GM19238 (cell line): ENCODE results near the gene ANKRD11.
"Not testable (repeated sequence)": the region's sequence is repeated elsewhere in the genome, so short reads cannot be mapped to it uniquely, and the experiment has no call there.

Experiments used
- DNase-seq: peaks from one replicate; pipeline ENCODE4 v3.0.0; 2011; ENCODE audit warnings: low spot score; ENCODE audit not compliant: insufficient read length

ANKRD11 gene

DNA sequence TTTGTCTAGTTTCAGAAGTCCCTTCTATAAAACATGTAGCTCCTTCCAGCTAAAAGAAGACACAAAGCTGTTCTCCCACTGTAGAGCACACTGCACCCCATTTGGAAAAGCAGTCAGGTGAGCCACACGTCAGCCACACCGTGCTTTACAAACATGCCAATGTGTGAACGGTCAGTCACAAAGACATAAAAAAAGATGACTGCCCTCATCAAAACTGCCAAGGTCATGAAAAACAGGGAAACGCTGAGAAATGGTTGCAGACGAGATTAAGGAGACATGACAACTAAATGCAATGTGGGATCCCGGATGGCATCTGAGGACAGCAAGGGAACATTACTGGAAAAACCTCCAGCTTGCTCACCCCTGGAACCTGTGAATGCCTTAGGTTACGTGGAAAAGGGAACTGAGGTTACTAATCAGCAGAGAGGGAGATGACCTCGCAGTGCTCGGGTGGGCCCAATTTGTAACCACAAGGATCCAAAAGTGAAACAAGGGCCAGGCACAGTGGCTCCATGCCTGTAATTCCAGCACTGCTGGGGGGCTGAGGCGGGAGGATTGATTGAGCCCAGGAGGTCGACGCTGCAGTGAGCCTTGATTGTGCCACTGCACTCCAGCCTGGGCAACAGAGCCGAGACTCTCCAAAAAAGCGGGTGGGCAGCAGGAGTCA lies 8.1 kb downstream of the ANKRD11 start:
- no peak for DNase-seq

DNA sequence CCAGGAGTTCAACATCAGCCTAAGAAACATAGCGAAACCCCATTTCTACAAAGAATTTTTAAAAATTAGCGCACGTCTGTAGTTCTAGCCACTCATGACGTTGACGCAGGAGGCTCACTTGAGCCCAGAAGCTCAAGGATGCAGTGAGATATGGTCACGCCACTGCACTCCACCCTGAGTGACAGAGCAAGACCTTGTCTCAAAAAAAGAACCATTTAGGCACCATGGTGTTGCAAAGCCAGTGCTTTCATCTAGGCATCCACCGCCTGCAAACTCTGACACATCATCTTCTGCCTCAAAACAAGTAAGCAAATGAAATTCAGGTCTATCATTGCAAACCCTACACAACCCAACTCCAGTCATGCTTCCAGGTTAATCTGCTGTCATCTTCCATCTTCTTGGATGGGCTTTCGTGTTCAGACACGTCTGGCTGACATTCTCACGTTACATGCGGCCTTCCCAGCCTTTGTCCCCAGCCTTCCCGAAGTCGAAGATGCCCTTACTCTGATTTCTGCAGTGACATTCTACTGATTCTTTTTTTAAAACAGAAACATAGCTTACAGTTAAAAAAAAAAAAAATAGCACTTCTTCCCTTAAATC lies 8.9 kb downstream of the ANKRD11 start:
- DNase-seq: no peak

DNA sequence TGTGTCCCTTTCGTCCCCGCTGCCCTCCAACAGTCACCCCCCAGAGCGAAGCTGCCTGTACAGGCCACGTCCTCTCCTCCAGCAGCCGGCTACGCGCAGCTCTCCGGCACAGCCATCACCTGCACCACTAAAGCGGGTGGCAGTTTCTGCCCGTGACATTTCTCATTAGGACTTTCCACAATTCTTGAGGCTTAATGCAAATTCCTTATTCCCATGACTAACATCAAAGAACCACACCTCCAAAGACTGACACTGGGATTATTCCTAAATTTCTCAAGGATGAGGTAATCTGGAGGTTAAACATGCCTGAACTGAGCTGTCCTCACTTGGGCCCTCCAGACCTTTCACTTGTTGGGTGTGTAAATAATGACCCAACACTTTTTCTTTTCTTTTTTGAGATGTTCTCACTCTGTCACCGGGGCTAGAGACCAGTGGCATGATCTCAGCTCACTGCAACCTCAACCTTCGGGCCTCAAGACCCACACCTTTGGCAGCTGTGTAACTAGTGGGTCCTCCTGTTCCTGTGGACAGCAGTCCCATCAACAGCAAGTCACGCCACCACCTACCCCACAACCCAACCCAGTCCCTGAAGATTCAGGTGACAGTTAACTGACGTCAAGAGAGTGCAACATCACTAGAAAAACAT lies 11.7 kb downstream of the ANKRD11 start:
- DNase-seq: no peak

DNA sequence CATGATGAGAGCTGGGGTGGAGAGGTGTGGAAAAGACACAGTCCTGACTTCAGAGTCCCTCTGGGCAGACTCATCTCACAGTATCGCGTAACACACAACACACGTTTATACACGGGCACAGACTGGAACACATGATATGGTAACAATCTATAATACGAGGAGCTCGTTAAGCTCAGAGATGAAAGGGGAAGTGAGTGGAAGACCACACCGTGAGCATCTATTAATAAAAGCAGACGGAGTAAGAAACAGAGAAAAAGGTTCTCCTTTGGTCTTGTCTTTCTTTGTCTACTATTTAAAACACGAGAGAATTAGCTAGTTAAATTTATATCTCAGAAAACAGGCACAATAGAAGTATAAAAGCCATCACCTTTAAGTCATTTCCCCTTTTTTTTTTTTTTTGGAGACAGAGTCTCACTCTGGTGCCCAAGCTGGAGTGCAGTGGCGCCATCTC lies 13.5 kb downstream of the ANKRD11 start:
- no peak for DNase-seq

DNA sequence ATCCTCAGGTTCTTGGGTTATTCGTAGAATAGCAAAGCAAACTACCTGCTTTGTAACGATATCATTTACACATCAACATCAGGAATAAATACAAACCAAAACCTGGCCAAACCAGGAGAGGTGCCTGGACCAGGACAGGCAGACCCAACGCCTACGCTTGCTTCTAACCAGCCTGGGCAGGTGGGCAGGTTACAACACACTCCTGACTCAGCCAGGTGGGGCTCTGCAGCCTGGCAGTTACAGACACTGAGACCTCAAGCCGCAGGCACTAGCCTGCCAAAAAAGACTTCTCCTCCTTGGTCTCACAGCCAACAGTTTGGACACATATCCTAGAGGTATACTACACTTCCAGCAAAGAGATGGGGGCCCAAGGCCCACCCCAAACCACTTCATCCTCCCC lies 14.0 kb downstream of the ANKRD11 start:
- no peak for DNase-seq

DNA sequence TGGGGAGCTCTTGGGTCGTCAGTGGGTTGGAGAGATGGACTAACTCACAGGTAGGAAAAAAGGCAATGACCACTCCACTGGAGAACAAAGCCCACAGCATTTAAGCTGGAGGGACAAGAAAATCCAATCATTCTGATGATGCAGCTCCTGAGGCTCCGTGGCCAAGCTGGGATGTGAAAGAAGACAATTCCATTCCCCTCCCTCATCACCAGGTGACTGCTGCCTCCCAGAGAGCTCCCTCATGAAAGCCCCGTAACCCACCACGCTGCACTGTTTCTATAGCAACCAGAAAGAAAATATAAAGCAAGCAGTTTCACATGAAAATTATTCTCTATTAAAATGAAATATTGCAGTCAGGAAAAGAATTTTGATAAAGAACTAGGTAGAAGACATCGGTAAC lies 15.2 kb downstream of the ANKRD11 start:
- DNase-seq: no peak

DNA sequence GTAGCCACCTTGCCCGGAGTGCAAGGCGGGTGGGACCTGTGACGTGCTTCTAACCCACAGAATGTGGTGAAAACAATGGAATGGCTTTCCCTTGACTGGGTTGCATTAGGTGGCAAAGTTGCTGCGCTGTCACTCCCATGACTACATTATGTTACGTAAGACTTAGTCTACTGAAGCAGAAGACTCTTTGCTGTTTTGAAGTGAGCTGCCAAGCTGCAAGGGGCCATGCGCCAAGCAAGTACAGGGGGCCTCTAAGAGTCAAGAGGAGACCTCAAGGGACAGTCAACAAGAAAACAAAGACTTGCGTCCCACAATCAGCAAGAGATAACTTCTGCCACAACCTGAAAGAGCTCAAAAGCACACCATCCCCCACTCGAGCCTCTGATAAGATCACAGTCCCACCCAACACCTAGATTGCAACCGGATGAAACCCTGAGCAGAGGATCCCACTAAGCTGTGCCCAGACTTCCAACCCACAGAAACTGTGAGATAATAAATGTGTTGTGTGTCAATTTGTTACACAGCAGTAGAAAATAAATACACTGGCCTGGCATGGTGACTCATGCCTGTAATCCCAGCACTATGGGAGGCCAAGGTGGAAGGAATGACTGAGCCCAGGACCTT lies 16.5 kb downstream of the ANKRD11 start:
- no peak for DNase-seq

DNA sequence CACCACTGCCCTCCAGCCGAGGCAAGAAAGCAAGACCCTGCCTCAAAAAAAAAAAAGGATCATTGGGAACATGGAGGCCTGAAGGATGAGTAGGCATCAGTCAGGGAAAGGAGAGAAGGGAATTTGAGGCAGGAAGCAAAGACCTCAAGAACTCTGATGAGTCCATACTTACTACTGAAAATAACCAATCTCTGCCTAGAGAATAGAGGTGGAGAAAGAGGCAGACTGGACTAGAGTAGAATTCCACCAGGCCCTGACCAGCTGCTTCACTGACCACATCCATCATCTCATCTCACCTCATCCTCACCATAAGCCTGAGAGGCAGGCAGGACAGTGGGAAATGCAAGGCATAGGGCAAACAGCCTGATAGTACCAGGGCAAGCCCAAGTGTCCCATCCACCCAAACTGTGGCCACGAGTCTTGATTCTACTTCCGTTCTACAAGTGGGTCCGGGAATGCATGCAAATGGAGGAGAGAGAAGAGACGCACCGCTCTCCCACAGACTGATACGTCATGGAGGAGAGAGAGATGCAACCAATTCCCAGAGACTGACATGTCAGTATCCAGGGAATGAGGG lies 17.1 kb downstream of the ANKRD11 start:
- DNase-seq: no peak

DNA sequence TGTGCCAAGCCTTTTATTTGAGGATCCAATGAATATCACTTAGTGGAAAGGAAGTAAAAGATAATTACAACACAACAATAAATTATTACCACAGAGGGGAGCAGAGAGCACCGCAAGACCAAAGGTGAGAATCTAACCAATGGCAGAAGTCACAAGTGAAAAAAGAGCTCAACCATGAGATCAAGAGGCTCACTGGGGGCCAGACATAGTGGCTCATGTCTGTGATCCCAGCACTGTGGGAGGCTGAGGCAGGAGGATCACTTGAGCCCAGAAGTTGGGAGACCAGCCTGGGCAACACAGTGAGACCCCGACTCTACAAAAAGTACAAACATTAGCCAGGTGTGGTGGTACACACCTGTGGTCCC lies 17.7 kb downstream of the ANKRD11 start:
- DNase-seq: no peak

DNA sequence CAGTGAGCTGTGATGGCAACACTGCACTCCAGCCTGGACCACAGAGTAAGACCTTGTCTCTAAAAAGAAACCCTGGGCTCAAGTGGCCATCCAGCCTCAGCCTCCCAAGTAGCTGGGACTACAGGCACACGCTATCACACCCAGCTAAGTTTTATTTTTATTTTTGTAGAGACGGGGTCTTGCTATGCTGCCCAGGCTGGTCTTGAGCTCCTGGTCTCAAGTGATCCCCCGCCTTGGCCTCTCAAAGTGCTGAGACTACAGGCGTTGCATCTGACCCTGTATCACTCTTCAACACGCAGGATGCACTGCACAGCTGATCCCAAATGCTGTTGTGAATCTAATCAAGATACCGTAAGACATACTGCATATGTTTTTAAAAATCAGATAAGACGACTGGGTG lies 23.0 kb downstream of the ANKRD11 start:
- no peak for DNase-seq

DNA sequence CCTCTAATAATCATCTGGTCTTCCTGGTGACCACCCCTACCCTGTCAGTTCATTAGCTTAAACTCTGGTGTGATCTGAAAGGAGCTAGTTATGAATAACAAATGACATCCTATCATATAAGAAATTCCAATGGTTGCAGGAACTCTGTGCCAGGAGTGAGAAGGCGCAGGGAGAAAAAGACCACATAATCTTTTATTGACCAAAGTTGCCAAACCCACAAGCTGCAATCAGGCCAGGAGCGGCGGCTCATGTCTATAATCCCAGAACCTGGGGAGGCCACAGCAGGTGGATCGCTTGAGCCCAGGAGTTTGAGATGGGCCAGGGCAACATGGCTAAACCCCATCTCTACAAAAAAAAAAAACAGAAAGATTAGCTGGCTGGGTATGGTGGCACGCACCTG lies 23.4 kb downstream of the ANKRD11 start:
- DNase-seq: no peak

DNA sequence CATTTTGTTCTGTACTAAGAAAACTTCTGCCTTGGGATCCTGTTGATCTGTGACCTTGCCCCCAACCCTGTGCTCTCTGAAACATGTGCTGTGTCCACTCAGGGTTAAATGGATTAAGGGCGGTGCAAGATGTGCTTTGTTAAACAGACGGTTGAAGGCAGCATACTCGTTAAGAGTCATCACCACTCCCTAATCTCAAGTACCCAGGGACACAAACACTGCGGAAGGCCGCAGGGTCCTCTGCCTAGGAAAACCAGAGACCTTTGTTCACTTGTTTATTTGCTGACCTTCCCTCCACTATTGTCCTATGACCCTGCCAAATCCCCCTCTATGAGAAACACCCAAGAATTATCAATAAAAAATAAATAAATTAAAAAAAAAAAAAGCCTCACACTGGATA lies 27.0 kb downstream of the ANKRD11 start:
- not testable (repeated sequence) for DNase-seq

DNA sequence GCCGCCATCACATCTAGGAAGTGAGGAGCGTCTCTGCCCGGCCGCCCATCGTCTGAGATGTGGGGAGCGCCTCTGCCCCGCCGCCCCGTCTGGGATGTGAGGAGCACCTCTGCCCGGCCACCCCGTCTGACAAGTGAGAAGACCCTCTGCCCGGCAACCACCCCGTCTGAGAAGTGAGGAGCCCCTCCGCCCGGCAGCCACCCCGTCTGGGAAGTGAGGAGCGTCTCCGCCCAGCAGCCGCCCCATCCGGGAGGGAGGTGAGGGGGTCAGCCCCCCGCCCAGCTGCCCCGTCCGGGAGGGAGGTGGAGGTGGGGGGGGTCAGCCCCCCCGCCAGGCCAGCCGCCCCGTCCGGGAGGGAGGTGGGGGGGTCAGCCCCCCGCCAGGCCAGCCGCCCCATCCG lies 27.7 kb downstream of the ANKRD11 start:
- DNase-seq: not testable (repeated sequence)

DNA sequence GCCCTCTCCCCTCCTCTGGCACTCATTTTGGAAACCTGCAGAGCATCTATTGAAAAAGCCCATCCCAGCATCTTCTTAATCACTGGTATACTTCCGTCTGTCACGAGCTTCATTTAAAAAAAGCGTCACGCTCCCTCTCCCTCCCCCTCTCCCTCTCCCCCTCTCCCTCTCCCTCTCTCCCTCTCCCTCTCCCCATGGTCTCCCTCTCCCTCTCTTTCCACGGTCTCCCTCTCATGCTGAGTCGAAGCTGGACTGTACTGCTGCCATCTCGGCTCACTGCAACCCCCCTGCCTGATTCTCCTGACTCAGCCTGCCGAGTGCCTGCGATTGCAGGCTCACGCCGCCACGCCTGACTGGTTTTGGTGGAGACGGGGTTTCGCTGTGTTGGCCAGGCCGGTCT lies 28.5 kb downstream of the ANKRD11 start:
- not testable (repeated sequence) for DNase-seq

DNA sequence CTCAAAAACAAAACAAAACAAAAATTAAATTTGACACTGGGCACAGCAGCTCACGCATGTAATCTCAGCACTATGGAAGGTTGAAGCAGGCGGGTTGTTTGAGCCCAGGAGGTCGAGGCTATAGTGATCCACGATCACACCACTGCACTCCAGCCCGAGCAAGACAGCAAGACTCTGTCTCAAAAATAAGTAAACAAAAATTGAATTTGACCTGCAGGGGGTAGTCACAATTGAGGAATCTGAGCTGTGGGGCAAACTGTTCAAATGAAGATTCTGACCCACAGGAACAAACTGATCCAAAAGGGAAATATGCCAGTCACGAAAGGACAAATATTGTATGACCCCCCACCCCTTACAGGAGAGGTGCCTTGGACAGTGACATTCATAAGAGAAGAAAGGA lies 29.8 kb downstream of the ANKRD11 start:
- DNase-seq: no peak

DNA sequence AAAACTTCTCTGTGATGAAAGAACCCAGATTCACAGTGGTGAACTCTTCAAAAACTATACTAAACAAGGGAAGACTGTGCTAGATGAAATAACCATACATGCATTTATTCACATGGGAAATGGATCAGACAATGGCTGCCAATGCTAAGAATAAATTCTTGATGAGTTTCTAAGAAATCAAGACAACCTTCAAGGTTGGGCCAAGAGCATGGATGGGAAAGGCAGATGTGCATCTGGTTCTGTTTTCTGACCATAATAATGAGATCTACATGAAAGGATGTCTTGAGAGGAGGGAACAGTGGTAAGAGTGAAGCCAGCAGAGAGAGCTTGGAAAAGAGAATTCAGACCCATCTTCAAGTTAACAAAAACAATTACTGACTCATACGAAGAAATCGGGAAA lies 31.4 kb downstream of the ANKRD11 start:
- no peak for DNase-seq

DNA sequence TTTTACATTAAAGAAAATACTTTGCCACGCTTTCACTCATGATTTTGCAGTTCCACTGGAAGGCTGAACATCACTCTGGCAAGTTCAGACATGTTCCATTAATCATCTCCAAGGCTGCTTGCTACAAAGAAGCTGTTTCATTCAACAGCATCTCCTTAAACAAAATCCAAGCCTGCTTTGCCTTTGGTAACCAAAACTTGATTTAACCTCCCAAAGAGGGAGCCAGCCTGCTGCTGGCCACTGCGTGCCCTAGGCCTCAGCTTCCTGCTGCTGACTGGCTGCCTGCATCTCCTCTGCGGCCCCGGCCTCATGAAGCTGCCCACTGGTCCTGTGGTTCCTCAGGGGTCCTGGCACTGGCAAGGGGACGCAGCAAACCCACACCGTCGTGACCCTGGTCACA lies 31.8 kb downstream of the ANKRD11 start:
- no peak for DNase-seq

DNA sequence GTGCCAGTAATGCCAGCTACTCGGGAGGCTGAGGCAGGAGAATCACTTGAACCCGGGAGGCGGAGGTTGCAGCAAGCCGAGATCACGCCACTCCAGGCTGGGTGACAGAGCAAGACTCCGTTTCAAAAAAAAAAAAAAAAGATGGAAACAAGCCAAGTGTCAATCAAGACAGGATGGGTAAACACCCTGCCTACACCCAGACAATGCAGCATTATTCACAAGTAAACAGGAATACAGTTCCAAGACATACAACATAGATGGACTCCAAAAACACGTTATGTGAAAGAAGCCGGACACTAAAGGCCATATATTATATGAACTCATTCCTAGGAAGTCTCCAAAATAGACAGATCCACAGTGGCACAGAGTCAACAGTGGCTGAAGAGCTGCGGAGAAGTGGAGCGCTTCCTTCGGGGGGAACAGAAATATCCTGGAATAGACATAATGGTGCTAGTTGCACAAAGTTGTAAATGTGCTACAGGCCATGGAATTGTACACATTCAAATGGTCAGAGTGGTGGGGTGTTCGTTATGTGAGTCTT lies 33.9 kb downstream of the ANKRD11 start:
- no peak for DNase-seq

DNA sequence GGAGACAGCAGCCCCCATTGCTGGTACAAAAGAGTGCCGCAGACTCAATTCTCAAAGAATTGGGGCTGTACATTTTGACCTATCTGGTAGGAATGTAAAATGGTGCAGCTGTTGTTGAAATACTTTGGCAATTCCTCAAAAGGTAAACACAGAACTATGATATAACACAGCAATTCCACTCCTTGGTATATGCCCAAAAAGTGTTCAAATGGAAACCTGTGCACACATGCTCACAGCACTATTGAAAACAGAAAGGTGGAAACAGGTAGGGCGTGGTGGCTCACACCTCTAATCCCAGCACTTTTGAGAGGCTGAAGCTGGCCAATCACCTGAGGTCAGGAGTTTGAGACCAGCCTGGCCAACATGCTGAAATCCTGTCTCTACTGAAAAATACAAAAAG lies 34.7 kb downstream of the ANKRD11 start:
- no peak for DNase-seq

DNA sequence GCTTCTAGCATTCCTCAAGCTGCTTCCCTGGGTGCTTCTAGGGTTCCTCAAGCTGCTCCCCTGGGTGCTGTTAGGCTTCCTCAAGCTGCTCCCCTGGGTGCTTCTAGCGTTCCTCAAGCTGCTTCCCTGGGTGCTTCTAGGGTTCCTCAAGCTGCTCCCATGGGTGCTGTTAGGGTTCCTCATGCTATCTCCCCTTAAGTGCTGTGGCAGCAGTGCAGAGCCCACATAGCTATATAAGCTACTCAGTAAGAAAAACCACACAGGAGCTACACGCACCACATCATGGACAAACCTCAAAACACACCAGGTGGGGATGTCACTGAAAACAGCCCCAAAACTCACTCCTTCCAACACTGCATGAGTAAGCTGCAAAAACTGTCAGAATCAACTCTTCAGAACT lies 35.2 kb downstream of the ANKRD11 start:
- DNase-seq: no peak

DNA sequence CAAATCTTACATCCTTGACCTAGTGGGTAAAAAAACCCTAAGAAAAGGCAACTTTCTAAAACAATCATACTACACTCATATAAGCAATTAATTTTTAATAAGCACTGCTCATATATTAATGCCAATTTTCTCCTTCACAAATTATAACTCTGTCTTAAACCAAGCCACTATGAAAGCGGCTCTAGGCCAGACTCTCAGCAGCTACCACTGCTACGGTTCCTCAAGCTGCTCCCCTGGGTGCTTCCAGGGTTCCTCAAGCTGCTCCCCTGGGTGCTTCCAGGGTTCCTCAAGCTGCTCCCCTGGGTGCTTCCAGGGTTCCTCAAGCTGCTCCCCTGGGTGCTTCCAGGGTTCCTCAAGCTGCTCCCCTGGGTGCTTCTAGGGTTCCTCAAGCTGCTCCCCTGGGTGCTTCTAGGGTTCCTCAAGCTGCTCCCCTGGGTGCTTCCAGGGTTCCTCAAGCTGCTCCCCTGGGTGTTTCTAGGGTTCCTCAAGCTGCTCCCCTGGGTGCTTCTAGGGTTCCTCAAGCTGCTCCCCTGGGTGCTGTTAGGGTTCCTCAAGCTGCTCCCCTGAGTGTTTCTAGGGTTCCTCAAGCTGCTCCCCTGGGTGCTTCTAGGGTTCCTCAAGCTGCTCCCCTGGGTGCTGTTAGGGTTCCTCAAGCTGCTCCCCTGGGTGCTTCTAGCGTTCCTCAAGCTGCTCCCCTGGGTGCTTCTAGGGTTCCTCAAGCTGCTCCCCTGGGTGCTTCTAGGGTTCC lies 35.8 kb downstream of the ANKRD11 start:
- DNase-seq: not testable (repeated sequence)
